A673 (cell line): ENCODE results near the gene EIF5.

Experiments
- EZH2 ChIP-seq: fragments of 200-600 bp; sonication (generic); IDR thresholded peaks from 2 replicates; pipeline ENCODE4 v1.6.1; 2017; ENCODE audit warnings: borderline replicate concordance, low read depth, mild to moderate bottlenecking, mixed read lengths, antibody characterized with exemption, low read length; ENCODE audit not compliant: poor library complexity, severe bottlenecking
- TF ChIP-seq, protein P1 (sequence below): fragments of 300-800, 200-600 bp; sonication (generic); conservative IDR thresholded peaks from 2 replicates; pipeline ENCODE4 v1.5.1; 2017; ENCODE audit warnings: low read depth, mild to moderate bottlenecking, antibody characterized with exemption, low read length, moderate library complexity, mixed read lengths

DNA sequence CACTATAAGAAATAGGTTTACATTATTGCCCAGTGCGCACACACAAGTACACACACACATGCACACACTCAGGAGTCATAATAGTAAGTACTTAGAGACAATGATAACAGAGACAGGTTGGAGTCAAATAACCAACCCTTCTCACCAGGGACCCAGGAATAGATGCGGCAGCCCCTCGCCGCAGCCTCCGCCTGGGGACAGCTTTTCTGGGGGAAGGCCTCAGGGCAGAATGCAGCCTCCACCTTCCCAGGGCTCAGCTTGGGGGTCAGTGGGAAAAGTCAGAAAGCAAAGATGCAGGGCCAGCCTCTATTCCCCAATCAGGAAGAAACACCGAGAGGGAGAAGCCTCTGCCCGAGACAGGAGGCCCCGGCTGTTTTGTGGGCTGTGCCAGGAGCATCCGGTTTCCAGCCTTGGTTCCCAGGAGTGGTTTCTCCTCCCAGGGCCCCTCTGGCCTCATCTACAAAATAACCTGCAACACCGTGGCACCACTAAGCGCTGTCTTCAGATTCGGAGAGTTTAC lies 23.4 kb upstream of the EIF5 start:
- TF ChIP-seq, protein P1, sequence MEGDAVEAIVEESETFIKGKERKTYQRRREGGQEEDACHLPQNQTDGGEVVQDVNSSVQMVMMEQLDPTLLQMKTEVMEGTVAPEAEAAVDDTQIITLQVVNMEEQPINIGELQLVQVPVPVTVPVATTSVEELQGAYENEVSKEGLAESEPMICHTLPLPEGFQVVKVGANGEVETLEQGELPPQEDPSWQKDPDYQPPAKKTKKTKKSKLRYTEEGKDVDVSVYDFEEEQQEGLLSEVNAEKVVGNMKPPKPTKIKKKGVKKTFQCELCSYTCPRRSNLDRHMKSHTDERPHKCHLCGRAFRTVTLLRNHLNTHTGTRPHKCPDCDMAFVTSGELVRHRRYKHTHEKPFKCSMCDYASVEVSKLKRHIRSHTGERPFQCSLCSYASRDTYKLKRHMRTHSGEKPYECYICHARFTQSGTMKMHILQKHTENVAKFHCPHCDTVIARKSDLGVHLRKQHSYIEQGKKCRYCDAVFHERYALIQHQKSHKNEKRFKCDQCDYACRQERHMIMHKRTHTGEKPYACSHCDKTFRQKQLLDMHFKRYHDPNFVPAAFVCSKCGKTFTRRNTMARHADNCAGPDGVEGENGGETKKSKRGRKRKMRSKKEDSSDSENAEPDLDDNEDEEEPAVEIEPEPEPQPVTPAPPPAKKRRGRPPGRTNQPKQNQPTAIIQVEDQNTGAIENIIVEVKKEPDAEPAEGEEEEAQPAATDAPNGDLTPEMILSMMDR = no peak
- TF ChIP-seq EZH2 = no peak
